ENCODE results near the gene PTPRK.

The PTPRK gene

DNA sequence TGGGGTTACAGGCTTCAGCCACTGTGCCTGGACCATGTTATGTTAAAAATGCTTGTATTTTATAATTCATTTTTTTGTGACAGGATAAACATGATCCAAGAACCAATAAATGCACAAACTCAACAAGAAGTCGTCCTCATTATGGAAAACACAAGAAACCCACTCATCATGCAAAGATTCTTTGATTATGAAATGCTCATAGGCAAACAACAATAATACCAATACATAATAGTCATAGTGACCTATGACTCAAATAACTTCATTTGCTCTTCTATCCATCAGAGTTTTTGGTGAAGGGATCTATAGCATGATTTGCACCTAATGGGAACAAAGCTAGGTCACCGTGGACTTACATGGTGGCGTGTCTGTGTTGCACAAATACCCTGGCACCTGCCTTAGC is 402.5 kb downstream of the PTPRK start:
- no peak for DNase-seq

DNA sequence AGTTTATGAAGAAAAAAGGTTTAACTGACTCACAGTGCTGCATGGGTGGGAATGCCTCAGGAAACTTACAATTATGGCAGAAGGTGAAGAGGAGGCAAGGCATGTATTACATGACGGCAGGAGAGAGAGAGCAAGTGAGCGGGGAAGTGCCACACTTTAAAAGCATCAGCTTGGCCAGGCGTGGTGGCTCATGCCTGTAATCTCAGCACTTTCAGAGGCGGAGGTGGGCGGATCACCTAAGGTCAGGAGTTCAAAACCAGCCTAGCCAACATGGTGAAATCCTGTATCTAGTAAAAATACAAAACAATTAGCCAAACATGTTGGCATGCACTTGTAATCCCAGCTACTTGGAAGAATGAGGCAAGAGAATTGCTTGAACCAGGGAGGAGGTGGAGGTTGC is 406.2 kb downstream of the PTPRK start:
- DNase-seq = no peak

- no peak for DNase-seq
These were observed 407.9 kb downstream of the PTPRK start for GRCh38 chr6:128112494-128112893.

GRCh38 chr6:128111096-128111495 is 409.3 kb downstream of the PTPRK start:
- DNase-seq = no peak

DNA sequence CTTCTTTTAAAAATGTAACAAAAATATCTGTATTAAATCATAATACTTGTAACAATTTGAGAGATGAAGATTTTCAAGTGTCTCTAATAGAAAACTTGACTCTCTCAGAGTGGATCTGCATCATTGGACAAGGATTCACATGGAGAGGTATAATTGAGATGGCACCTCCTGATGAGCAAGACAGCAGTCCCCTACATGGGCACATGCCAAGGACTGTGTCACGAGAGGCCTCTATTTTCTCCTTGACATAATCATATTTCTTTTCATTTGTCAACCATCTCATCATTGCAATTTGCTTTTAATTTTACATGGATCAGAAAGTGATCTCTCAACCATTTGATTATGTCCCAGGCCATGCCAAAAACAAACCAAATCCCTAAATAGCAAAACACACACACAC is 412.7 kb downstream of the PTPRK start:
- DNase-seq = no peak

DNA sequence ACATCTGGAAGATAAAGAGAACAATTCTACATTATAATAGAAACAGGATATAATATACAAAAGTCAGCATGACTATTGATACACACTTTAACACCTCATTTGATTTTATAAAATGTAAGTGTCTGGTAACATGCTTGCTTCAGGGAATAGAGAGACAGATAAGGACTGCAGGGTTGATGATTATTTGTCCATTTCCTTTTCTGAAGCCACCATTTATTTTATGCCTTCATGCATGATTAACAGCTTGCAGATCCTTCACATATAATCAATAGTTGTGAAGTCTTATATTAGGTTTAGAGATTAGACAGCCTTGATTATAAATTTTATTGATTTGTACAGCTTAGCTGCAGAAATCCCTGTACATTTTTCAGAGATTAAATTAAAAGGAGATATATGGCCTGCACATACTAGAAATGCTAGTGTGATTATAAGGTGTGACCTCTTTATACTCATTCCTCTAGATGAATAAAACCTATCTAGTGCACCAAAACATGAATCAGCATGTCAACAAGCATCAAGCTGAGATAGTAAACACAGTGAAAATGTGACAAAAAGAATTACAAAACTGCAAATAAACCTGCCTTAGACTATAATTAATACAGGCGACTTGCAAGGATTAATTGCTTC is 420.7 kb downstream of the PTPRK start:
- DNase-seq = no peak

DNA sequence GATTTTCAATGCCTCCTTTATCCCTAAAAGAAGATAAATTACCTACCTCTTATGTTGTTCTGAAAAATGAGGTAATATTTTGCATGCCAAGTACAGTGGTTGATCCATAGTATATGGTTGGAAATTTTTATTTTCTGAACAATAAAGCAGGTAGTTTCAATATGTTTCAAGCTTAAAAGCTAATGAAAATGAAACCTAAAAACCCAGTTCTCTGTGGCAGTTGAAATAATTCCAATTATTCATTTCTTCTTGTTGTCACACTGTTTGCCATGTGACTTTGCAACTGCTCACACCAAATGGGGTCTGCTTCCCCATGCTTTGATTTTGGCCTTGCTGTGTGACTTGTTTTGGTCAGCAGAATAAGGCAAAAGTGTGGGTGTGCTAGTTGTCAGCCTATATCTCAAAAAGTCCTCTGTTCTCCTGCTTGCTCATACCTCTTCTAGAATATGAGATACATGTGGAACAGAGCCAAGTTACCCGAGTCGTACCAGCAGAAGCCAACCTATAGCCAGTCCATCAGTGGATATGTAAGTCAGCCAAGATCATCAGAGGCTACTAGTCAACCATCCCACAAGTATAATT is 422.3 kb downstream of the PTPRK start:
- no peak for DNase-seq

GRCh38 chr6:128097009-128097408 is 423.4 kb downstream of the PTPRK start:
- no peak for DNase-seq

DNA sequence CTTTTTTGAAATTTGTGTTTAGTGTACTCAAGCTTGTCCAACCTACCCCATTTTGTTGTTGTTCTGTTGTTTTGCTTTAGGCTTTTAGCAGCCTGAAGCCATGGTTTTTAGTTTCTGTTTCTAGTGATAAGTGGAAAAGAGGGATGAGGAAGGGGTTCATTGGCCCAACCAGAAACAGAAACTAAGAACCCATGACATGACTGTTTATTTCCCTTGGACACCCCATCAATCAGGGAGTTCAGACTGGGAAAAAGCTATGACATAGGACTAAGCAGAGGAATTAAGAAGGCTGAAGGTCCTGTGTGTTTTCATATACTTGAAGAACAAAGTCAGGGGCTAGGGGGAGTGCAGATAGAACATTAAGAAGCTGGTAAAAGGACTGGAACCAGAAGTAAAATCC is 425.0 kb downstream of the PTPRK start:
- no peak for DNase-seq

DNA sequence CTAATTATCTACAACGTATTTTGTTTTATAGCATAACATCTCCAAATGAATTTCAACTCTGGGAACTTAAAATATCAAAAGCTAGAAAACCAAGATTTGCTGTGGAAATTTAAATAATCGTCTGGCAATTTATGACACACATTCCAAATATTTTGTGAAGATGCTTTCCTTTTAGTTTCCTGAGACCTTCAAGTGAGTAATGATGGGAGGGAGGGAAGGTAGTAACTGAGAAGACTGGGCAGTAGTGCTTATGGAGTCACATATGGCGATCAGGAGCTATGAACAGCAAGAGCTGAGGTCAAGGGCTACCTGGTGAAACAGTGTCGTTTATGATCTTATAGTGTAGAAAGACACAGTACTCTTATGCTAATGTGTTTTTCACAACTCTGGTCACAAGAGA is 441.4 kb downstream of the PTPRK start:
- DNase-seq = no peak

GRCh38 chr6:128078276-128078675 is 442.1 kb downstream of the PTPRK start:
- DNase-seq = no peak

DNA sequence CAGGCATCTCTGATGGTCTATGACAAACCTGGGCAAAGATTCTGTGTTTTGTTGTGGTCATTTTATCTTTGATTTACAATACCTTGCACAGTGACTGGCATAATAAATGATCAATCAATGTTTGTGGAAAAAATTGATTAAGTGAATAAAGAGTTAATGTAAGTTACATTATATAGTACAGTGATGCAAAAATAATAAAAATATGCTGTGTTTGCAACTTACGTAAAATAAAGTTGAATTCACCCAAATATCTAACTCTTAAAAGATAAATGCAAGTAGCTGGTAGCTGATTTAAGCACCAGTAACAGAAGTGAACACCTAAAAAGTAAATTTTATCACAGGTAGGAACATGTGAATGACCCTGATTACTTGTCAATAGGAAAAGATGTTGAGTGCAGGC is 443.6 kb downstream of the PTPRK start:
- no peak for DNase-seq

DNA sequence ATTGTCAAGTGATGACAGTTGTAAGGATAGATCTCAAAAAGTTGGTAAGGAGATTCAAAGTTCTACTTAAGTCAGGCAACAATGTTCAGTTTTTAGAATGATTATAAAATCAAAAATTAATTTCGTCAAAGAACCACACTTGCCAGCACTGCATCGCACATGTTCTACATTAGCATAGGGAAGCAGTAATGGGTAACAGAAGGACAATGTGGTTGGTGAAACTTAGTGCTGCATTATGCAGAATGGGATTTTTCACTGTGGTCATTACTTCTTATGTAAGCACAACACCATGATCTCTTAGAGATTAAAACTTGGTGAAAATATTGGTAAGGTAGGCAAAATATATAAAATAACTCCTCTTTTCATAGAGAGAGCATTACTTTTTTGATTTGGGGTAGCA is 445.8 kb downstream of the PTPRK start:
- DNase-seq = no peak

DNA sequence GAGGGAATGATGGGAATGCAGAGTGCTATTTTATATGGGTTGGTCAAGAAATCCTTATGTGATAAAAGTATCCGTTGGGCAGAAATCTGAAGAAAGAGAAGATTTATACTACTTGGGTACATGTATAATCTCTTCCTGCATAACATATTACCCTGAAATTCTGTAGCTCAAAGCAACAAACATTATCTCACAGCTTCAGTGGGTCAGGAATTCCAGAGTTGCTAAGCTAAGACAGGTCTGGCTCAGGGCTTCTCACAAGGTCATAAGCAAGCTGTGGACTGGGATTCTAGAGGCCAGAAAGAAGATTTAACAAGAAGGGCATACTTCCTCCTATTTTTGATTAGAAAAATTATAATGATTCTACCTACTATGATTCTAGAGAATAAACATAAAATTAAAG is 447.0 kb downstream of the PTPRK start:
- DNase-seq = no peak

GRCh38 chr6:128071212-128071611 is 449.2 kb downstream of the PTPRK start:
- DNase-seq = no peak

DNA sequence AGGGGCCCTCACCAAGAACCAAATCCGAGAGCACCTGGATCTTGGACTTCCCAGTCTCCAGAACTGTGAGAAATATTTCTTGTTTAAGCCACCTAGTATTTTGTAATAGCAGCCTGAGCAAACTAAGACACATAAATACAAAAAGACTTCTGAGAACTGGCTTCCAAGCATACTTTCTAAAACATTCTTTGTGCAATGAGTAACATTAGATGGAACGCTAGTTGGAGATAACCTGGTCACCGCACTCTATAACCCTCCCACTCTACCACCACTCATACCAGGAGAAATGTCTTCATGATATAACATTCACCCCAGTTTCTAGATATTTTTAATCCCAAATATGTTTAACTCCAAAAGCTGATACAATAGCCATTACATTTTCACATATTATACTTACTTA is 450.0 kb downstream of the PTPRK start:
- no peak for DNase-seq

- DNase-seq = no peak
These were observed 451.2 kb downstream of the PTPRK start for GRCh38 chr6:128069188-128069587.

DNA sequence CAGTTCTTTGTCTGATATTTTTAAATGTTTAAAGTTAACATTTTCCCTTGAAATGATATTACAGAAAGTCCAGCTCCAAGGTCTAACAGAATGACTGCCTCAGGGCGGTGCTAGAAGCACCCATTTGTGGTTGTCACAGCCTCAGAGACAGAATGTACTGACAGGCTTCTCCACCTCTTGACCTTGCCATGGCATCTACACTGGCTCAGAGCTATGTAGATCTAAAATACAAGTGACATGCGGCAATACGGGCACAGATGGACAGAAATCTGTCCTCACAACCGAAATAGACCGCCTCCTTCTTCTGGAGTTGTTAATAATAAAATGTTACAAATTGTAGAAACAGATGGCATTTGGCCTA is 452.3 kb downstream of the PTPRK start:
- no peak for DNase-seq

DNA sequence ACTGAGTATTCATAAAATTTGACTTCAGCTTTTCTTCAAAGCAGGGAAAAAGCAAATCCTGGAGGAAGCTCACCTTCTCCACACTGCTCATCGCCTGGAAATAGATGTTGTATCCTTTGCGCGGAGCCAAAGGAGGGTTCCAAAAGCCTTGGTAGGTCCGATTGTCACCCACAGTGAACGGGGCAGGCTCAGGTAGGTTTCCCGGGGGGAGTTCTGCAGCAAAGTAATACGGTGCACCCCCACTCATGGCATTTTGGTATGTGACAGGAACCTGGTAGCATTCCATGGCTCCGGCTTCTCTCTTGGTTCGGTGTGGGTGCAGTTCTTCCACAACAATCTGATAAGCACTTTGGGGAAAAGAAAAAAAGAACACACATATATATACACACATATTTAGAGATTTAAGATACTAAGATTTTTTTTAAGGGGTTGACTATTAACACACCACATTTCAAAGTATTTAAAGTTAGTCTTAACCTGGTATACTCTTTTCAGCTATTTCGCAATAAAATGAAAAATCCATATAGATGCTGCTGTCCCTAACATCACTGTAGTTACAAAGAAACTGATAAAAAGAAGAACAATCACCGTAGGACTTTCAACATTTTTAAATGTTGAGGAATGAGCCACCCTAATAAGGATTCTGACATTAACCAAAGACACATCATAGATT is 452.8 kb downstream of the PTPRK start:
- DNase-seq = no peak

DNA sequence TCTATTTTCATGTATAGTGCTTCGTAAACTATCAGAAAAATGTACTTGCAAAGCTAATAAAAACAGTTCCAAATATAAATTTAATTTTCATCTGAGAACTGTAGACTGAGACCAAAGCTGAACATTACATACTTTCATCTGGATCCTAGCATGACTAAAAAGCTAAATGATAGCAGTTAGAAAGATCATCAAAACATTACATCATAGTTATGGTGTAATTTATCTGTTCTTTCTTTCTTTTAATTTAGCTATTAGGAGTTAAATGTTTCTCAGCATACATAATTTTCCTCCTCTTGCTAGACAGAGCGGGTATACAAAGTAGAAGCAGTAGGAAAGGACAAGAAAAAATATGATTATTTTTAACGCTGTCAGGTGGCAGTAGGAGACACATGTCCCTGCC is 455.3 kb downstream of the PTPRK start:
- no peak for DNase-seq

DNA sequence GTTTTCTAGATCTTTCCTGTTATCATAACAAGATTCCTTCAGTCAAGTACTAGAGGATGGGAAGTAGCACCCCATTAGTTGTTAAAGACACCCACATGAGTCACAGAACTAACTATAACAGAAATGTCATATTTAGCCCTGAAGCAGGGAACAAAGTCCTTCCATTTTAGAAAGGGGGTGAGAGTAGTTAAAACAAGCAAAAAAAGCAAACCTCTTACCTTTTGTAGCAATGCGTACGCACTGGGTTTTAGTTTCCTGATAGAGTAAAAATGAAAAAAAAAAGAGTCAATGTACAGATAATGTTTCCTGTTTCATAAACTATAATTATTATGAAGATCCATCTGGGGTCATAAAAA is 455.9 kb downstream of the PTPRK start:
- DNase-seq = no peak

- DNase-seq = no peak
These were observed 456.4 kb downstream of the PTPRK start for GRCh38 chr6:128063850-128064539.

- no peak for DNase-seq
These were observed 457.4 kb downstream of the PTPRK start for GRCh38 chr6:128062882-128063603.

GRCh38 chr6:128057946-128058345 is 462.5 kb downstream of the PTPRK start:
- DNase-seq = no peak

Measured in CD4-positive, alpha-beta T cell treated with Interleukin-10 for 1 hour (primary cell).